Stimulated activated CD8-positive, alpha-beta memory T cell treated with anti-CD3 and anti-CD28 coated beads, Interleukin-15, amount 100 ng/mL, for 24 hours (primary cell): ENCODE results near the gene C2orf69.

Source experiments
- DNase-seq: peaks from one replicate; pipeline ENCODE4 v3.0.0-alpha.2; 2020; ENCODE audit warnings: low read depth

The C2orf69 gene

GRCh38 chr2:199968126-199968525, 57.0 kb downstream of the C2orf69 start:
- no peak for DNase-seq

- DNase-seq: no peak
These were observed 61.1 kb downstream of the C2orf69 start for GRCh38 chr2:199972088-199972626.

DNA sequence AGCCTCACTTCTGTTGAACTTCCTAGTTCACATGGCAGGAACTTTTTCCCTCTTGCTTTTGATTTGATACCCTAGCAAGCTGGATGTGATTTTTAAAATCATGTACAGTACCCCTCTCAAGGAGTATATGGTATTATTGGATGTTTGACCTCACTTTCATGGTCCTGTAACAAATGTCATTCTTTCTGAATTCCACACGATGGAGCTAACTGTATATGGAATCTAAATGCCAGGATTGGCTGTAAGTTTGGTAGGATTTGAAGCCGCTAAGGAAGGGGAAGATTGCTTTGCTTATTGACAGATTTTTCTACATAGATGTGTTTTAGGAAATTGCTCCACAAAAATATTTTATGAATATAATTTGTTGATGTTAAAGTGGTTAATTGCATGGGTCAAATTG, 62.6 kb downstream of the C2orf69 start:
- no peak for DNase-seq

DNA sequence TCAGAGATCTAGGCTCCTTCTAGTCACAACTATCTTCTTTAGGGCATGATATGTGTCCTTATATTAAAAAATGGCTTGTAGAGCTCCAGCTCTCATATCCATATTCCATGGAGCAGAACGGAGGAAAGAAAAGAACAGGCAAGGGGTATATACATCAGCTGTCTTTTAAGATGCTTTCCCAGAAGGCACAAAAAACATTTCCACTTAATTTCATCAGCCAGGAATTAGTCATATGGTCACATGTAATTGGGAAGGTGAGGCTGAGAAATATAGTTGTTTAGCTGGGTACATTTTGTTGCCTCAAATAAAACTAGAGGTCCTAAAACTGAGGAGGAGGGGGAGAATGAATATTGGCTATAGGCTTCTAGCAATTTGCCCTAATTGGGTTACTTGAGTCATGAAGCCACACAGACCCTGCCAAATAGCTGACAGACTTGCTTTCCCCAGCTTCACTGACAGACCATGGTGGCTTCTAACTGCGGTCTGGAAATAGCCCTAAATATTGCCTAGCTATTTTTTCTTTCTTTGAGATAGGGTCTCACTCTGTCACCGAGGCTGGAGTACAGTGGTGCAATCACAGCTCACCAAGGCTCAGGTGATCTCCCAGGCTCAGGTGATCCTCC, 64.3 kb downstream of the C2orf69 start:
- no peak for DNase-seq
